ENCODE data around the gene NUP133. TPM values are rescaled to one million over a fixed set of nuclear protein-coding genes. Genes with fewer than 3 reads are reported as not detected.

The NUP133 gene
- total and polyA plus RNA-seq, 4 donors, result 12.9 to 57.6 (median 25.3) TPM

DNA sequence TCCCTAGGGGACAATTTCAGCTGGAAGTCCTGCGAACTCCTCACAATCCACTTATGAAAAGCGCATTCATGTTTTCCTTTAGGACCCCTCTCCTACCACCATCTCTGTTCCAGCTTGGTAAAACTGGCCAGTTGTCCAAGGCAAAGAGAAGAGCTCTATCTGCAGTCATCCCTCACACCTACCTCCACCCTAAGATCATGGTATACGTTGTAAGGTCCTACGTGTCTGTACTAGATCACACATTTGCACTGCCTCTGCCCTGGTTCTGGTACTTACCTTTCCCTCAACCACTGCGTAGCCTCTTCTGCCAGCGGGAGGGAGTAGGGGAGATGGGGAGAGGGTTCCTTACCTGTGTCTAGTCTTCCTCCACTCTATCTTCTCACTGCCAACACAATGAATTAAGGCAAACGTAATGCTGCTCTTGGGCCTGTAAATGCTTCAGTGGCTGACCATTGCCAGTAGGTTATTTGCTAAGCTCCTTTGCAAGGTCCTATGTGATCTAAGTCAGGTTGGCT lies 739 bp upstream of the NUP133 start:
- Histone ChIP-seq H3K9me3 (ENCODE audit: control insufficient read depth in 4 of 4, insufficient read depth in 3 of 4, low read length in 3 of 4) (no peaks in the 10 kb centered on the region), H3K27ac (ENCODE audit: low read depth in 1 of 2, low read length in 1 of 2) (peak overlapping the region; percentile 95 to 99), H3K27me3 (ENCODE audit: control insufficient read depth in 3 of 3, insufficient read depth in 3 of 3, low read length in 2 of 3) (no peaks in the 10 kb centered on the region), H3K36me3 (ENCODE audit: control insufficient read depth in 4 of 4, insufficient read depth in 4 of 4, low read length in 4 of 4) (peaks cover 0 to 8% (median 2%) of the 10 kb centered on the region in 4 donors), H3K4me1 (ENCODE audit: control insufficient read depth in 5 of 5, insufficient read depth in 5 of 5, low read length in 5 of 5) (peaks cover 0 to 18% (median 6%) of the 10 kb centered on the region in 5 donors), H3K9ac (ENCODE audit: insufficient read depth in 1 of 2, low read length in 2 of 2) (peak overlapping the region; percentile 93 to 96), H3K4me3 (peak overlapping the region; percentile 66)
- DNase-seq, result no peak
- WGBS, 2 donors, result 86 to 88% methylated on average over 7 of the region's 7 CpGs
- TF ChIP-seq, protein P1, sequence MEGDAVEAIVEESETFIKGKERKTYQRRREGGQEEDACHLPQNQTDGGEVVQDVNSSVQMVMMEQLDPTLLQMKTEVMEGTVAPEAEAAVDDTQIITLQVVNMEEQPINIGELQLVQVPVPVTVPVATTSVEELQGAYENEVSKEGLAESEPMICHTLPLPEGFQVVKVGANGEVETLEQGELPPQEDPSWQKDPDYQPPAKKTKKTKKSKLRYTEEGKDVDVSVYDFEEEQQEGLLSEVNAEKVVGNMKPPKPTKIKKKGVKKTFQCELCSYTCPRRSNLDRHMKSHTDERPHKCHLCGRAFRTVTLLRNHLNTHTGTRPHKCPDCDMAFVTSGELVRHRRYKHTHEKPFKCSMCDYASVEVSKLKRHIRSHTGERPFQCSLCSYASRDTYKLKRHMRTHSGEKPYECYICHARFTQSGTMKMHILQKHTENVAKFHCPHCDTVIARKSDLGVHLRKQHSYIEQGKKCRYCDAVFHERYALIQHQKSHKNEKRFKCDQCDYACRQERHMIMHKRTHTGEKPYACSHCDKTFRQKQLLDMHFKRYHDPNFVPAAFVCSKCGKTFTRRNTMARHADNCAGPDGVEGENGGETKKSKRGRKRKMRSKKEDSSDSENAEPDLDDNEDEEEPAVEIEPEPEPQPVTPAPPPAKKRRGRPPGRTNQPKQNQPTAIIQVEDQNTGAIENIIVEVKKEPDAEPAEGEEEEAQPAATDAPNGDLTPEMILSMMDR (IDR thresholded peaks at IDR 0.05; ENCODE audit: control extremely low read depth, extremely low read depth), result no peak
- no peak for ATAC-seq (ENCODE audit: insufficient read depth, low FRiP score)

DNA sequence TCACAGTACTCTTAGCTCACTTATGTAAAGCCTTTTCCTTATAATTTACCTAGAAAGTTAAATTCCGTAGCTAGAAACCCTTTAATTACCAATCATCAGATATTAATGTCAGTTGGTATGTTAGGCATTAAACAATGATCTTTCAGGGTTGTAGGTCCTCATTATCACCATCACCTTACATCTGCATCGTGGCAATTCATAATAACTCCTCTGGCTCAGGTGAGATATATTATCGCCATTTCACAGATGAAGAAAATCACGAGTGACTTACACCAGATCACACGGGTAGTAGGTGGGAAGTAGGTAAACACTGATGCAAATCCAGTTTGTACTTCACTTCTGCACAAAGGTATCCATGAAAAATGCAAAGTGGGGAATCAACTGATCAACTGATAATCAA lies 639 bp downstream of the NUP133 start:
- no peak for DNase-seq
- Histone ChIP-seq H3K36me3 (ENCODE audit: control insufficient read depth in 4 of 4, insufficient read depth in 4 of 4, low read length in 4 of 4) (peaks cover 0 to 12% (median 3%) of the 10 kb centered on the region in 4 donors), H3K9me3 (ENCODE audit: control insufficient read depth in 4 of 4, insufficient read depth in 3 of 4, low read length in 3 of 4) (no peaks in the 10 kb centered on the region), H3K4me1 (ENCODE audit: control insufficient read depth in 5 of 5, insufficient read depth in 5 of 5, low read length in 5 of 5) (peaks cover 0 to 18% (median 6%) of the 10 kb centered on the region in 5 donors), H3K27ac (ENCODE audit: low read depth in 1 of 2, low read length in 1 of 2) (peak overlapping the region; percentile 95 to 99), H3K9ac (ENCODE audit: insufficient read depth in 1 of 2, low read length in 2 of 2) (peak overlapping the region; percentile 93 to 99), H3K4me3 (peak overlapping the region; percentile 99), H3K27me3 (ENCODE audit: control insufficient read depth in 3 of 3, insufficient read depth in 3 of 3, low read length in 2 of 3) (no peaks in the 10 kb centered on the region)
- WGBS, 2 donors, result 5 to 9% methylated on average over 5 of the region's 5 CpGs
- ATAC-seq (ENCODE audit: insufficient read depth, low FRiP score), result peak; percentile 8
- TF ChIP-seq, protein P1 (IDR thresholded peaks at IDR 0.05; ENCODE audit: control extremely low read depth, extremely low read depth), result no peak

DNA sequence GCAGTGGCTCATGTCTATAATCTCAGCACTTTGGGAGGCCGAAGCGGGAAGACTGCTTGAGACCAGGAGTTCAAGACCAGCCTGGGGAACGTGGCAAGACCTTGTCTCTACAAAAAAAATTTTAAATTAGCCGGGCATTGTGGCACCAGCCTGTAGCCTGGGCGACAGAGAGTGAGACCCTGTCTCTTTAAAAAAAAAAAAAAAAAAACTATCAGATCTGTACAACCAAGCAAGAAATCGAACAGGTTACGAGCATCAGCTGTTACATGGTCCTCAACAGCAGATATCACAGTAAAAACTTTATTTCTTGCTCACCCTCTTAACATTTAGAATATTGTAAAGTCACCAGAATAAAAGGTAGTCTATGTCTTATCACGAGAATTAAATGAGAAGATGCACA lies 1.5 kb downstream of the NUP133 start:
- TF ChIP-seq, protein P1 (IDR thresholded peaks at IDR 0.05; ENCODE audit: control extremely low read depth, extremely low read depth), result no peak
- 80 to 88% methylated on average over 8 of the region's 8 CpGs for whole genome bisulfite sequencing, 2 donors

DNA sequence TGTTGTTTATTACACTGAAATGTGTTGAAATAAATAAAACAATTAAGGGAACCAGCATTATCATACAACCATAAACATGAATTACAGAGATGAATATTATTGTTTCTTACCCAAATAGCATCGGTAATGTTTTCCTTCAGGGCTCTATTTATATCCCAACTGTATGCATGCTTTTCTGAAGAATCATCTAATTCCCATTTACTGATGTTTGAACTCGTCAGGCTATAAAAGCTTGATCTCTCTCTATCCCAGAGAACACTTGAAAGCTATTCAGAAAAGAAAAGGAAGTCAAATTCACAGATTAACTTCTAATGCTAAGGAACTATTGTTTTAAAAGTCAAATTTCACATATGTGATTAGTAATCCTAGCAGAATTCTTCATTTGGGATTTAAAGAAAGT lies 12.4 kb downstream of the NUP133 start:
- no peak overlapping the region for H3K4me3 ChIP-seq
- no peaks in the 10 kb centered on the region for H3K27me3 ChIP-seq (ENCODE audit: control insufficient read depth in 3 of 3, insufficient read depth in 3 of 3, low read length in 2 of 3)
- H3K9ac ChIP-seq (ENCODE audit: insufficient read depth in 1 of 2, low read length in 2 of 2), result no peak overlapping the region
- 90 to 98% methylated on average over 2 of the region's 2 CpGs for WGBS, 2 donors
- H3K36me3 ChIP-seq (ENCODE audit: control insufficient read depth in 4 of 4, insufficient read depth in 4 of 4, low read length in 4 of 4), result peaks cover 25 to 44% (median 29%) of the 10 kb centered on the region in 4 donors
- DNase-seq (no peak), ATAC-seq (ENCODE audit: insufficient read depth, low FRiP score) (no peak)
- H3K27ac ChIP-seq (ENCODE audit: low read depth in 1 of 2, low read length in 1 of 2), result no peak overlapping the region
- no peaks in the 10 kb centered on the region for H3K9me3 ChIP-seq (ENCODE audit: control insufficient read depth in 4 of 4, insufficient read depth in 3 of 4, low read length in 3 of 4)
- H3K4me1 ChIP-seq (ENCODE audit: control insufficient read depth in 5 of 5, insufficient read depth in 5 of 5, low read length in 5 of 5), result no peaks in the 10 kb centered on the region
- TF ChIP-seq, protein P1 (IDR thresholded peaks at IDR 0.05; ENCODE audit: control extremely low read depth, extremely low read depth), result no peak

More for the DNA sequence above, 1.5 kb downstream of the NUP133 start:
- Histone ChIP-seq H3K27me3 (ENCODE audit: control insufficient read depth in 3 of 3, insufficient read depth in 3 of 3, low read length in 2 of 3) (no peaks in the 10 kb centered on the region), H3K36me3 (ENCODE audit: control insufficient read depth in 4 of 4, insufficient read depth in 4 of 4, low read length in 4 of 4) (peaks cover under 1 to 12% (median 3%) of the 10 kb centered on the region in 4 donors), H3K27ac (ENCODE audit: low read depth in 1 of 2, low read length in 1 of 2) (no peak overlapping the region), H3K9me3 (ENCODE audit: control insufficient read depth in 4 of 4, insufficient read depth in 3 of 4, low read length in 3 of 4) (no peaks in the 10 kb centered on the region), H3K4me3 (no peak overlapping the region), H3K9ac (ENCODE audit: insufficient read depth in 1 of 2, low read length in 2 of 2) (no peak overlapping the region), H3K4me1 (ENCODE audit: control insufficient read depth in 5 of 5, insufficient read depth in 5 of 5, low read length in 5 of 5) (peaks cover 0 to 18% (median 6%) of the 10 kb centered on the region in 5 donors)
- ATAC-seq (ENCODE audit: insufficient read depth, low FRiP score), result no peak
- DNase-seq, result no peak
